Measurements from ENCODE around the gene TRIM15. TPM values are rescaled to one million over a fixed set of nuclear protein-coding genes. Genes with fewer than 3 reads are reported as not detected.

The TRIM15 gene
- total RNA-seq, 1 experiment from 2014 or later, result 6.5 TPM

DNA sequence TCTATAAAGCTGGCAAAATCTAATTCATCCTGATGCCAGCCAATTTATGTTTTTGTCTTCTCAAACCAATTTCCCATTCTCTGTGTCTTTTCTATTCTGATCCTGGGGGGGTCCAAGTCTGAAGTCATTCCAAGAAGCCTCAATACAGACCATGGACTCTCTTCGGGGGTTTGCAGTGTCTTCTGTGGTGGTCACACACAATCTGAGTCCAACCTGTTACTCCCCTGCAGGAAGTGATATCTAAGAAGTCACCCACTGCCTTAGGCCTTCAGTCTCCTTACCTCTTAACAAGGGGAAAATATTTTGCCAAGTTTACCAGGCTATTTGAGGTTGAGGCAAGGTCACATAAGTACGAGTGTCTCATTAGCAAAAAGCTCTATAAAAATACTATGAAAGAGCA, 48.0 kb downstream of the TRIM15 start:
- Histone ChIP-seq H4K20me1 (ENCODE audit: insufficient read depth) (no peaks in the 10 kb centered on the region), H3K4me3 (replicated peaks in 1 of 2; ENCODE audit: low read depth in 1 of 2, low read length in 2 of 2) (no peak overlapping the region), H3K27me3 (ENCODE audit: insufficient read depth, low read length) (no peaks in the 10 kb centered on the region), H3K79me2 (ENCODE audit: insufficient read depth, low read length) (peaks cover 64% of the 10 kb centered on the region), H3K36me3 (ENCODE audit: control insufficient read depth in 1 of 2, insufficient read depth in 2 of 2, low read length in 2 of 2) (no peaks in the 10 kb centered on the region; a peak in 1 of 4 replicates), H2AFZ (ENCODE audit: low read depth, low read length, poor library complexity, severe bottlenecking) (no peak overlapping the region), H3K9me3 (ENCODE audit: control insufficient read depth in 1 of 2, insufficient read depth in 1 of 2, low read depth in 1 of 2, low read length in 2 of 2) (no peaks in the 10 kb centered on the region), H3K27ac (ENCODE audit: low read depth, low read length) (no peak overlapping the region), H3K4me2 (ENCODE audit: low read length) (peak overlapping the region; percentile 92; the same call in 1 of the 2 replicates), H3K4me1 (ENCODE audit: control insufficient read depth in 1 of 2, insufficient read depth in 2 of 2, low read length in 2 of 2) (peaks cover 0 to 26% of the 10 kb centered on the region in 2 experiments; a peak in 3 of 4 replicates), H3K9ac (ENCODE audit: low read length) (peak overlapping the region; percentile 94; the same call in 1 of the 2 replicates), H3K9me2 (ENCODE audit: insufficient read depth) (no peaks in the 10 kb centered on the region)
- ChIA-PET CTCF (interaction anchor here (2.6 kb wide), 1 partner anchor 8 kb away, joined by 9 read pairs; no protein-coding TSS in a partner anchor), RAD21 (ENCODE audit: low non-redundant PET in 1 of 2, low total read pairs in 2 of 2, uncharacterized antibody in 2 of 2, unreplicated experiment in 2 of 2) (no interaction called here), POLR2A (no interaction called here)
- BruUV-seq (replicated peaks), result no TSS peak
- intact Hi-C loops (cut with micrococcal nuclease), result no loop called here
- DNase-seq (ENCODE audit: low read depth, low spot score) (no peak), ATAC-seq (no peak)
- TF ChIP-seq, protein P1, sequence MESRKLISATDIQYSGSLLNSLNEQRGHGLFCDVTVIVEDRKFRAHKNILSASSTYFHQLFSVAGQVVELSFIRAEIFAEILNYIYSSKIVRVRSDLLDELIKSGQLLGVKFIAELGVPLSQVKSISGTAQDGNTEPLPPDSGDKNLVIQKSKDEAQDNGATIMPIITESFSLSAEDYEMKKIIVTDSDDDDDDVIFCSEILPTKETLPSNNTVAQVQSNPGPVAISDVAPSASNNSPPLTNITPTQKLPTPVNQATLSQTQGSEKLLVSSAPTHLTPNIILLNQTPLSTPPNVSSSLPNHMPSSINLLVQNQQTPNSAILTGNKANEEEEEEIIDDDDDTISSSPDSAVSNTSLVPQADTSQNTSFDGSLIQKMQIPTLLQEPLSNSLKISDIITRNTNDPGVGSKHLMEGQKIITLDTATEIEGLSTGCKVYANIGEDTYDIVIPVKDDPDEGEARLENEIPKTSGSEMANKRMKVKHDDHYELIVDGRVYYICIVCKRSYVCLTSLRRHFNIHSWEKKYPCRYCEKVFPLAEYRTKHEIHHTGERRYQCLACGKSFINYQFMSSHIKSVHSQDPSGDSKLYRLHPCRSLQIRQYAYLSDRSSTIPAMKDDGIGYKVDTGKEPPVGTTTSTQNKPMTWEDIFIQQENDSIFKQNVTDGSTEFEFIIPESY (IDR thresholded peaks at IDR 0.05; ENCODE audit: extremely low read depth, insufficient replicate concordance, low read length), result no peak
- TF ChIP-seq YY1 (IDR thresholded peaks at IDR 0.05; ENCODE audit: extremely low read depth, insufficient replicate concordance, low read depth, low read length), result no peak
- no peak for TF ChIP-seq SIN3A (IDR thresholded peaks at IDR 0.05; ENCODE audit: low read depth)
- no peak for TF ChIP-seq EGR1 (IDR thresholded peaks at IDR 0.05; ENCODE audit: low read depth)
- TF ChIP-seq EZH2 (IDR thresholded peaks at IDR 0.05), result no peak
- TF ChIP-seq, protein P2, sequence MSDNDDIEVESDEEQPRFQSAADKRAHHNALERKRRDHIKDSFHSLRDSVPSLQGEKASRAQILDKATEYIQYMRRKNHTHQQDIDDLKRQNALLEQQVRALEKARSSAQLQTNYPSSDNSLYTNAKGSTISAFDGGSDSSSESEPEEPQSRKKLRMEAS (IDR thresholded peaks at IDR 0.05), result no peak
- no peak for TF ChIP-seq POLR2AphosphoS5 (IDR thresholded peaks at IDR 0.05; ENCODE audit: low read depth, low read length)
- TF ChIP-seq CBX3 (IDR thresholded peaks at IDR 0.05; ENCODE audit: low read depth), result no peak
- TF ChIP-seq CEBPB (IDR thresholded peaks at IDR 0.05; ENCODE audit: low read depth), result no peak
- no peak for TF ChIP-seq ZNF274 (IDR thresholded peaks at IDR 0.05; ENCODE audit: low read depth, low read length)
- TF ChIP-seq ZFX (IDR thresholded peaks at IDR 0.05), result no peak
- no peak for TF ChIP-seq ELF1 (IDR thresholded peaks at IDR 0.05; ENCODE audit: borderline replicate concordance, low read depth)
- no peak for TF ChIP-seq SP1 (IDR thresholded peaks at IDR 0.05; ENCODE audit: low read depth)
- TF ChIP-seq POLR2A (IDR thresholded peaks at IDR 0.05; ENCODE audit: borderline replicate concordance, extremely low read depth, insufficient read depth, insufficient read length), result no peak
- TF ChIP-seq EZH2phosphoT487 (IDR thresholded peaks at IDR 0.05; ENCODE audit: borderline replicate concordance), result no peak

All from HCT116 (cell line).